Liver (tissue), 9 donors: ENCODE data around the gene ESRRA. TPM values are rescaled to one million over a fixed set of nuclear protein-coding genes. Genes with fewer than 3 reads are reported as not detected.
A peak's percentile ranks its signal among the peaks of the same experiment; 100 is the strongest.

Experiments used
- DNase-seq: peaks from one replicate; pipeline ENCODE4 v3.0.0-alpha.2; 2017; ENCODE audit warnings: low spot score
- H3K27ac ChIP-seq, 2 donors: one replicate each; pipeline ENCODE4 v1.7.0; 2013; ENCODE audit warnings: inconsistent platforms in 2 of 2, low read length in 2 of 2, control low read depth in 1 of 2, low read depth in 1 of 2, mild to moderate bottlenecking in 1 of 2
- H3K27me3 ChIP-seq, 4 donors: one replicate each; pipeline versions ENCODE4 v1.6.1 to v1.7.0; 2013; ENCODE audit warnings: low read length in 3 of 4, inconsistent platforms in 1 of 4, mild to moderate bottlenecking in 1 of 4, moderate library complexity in 1 of 4; ENCODE audit not compliant: control insufficient read depth in 4 of 4, insufficient read depth in 4 of 4
- H3K36me3 ChIP-seq, 4 donors: one replicate each; pipeline versions ENCODE4 v1.6.1 to v1.7.0; 2013; ENCODE audit warnings: low read length in 3 of 4, mild to moderate bottlenecking in 3 of 4, low read depth in 1 of 4, moderate library complexity in 1 of 4; ENCODE audit not compliant: control insufficient read depth in 4 of 4, insufficient read depth in 3 of 4
- H3K4me1 ChIP-seq, 4 donors: one replicate each; pipeline versions ENCODE4 v1.6.1 to v1.7.0; 2013; ENCODE audit warnings: low read length in 3 of 4, mild to moderate bottlenecking in 3 of 4, moderate library complexity in 1 of 4; ENCODE audit not compliant: control insufficient read depth in 4 of 4, insufficient read depth in 4 of 4
- H3K4me3 ChIP-seq, 3 donors: one replicate each; pipeline versions ENCODE4 v1.6.1 to v1.7.0; 2013; ENCODE audit warnings: low read length in 3 of 3, control low read depth in 1 of 3, low read depth in 1 of 3, mild to moderate bottlenecking in 1 of 3
- H3K9ac ChIP-seq, 2 donors: one replicate each; pipeline ENCODE4 v1.7.0; 2013; ENCODE audit warnings: low read length in 2 of 2, mild to moderate bottlenecking in 2 of 2, moderate library complexity in 2 of 2, control low read depth in 1 of 2, low read depth in 1 of 2
- H3K9me3 ChIP-seq, 4 donors: one replicate each; pipeline versions ENCODE4 v1.6.1 to v1.7.0; 2013; ENCODE audit warnings: low read length in 3 of 4; ENCODE audit not compliant: control insufficient read depth in 4 of 4
- EGR1 ChIP-seq, 2 donors: IDR thresholded peaks; 2 replicates each; pipeline ENCODE4 v1.6.1; 2016 to 2018; ENCODE audit warnings: antibody characterized with exemption in 2 of 2, low read depth in 2 of 2
- FOXA1 ChIP-seq: IDR thresholded peaks from 2 replicates; pipeline ENCODE4 v1.6.1; 2016; ENCODE audit warnings: antibody characterized with exemption
- FOXA2 ChIP-seq: IDR thresholded peaks from 2 replicates; pipeline ENCODE4 v1.6.1; 2016; ENCODE audit warnings: antibody characterized with exemption
- GABPA ChIP-seq, 2 donors: IDR thresholded peaks in 1 of 2; conservative IDR thresholded peaks in 1 of 2; 2 replicates each; pipeline ENCODE4 v1.6.1; 2016; ENCODE audit warnings: antibody characterized with exemption in 2 of 2, mild to moderate bottlenecking in 1 of 2, moderate library complexity in 1 of 2
- HNF4G ChIP-seq: IDR thresholded peaks from 2 replicates; pipeline ENCODE4 v1.6.1; 2016; ENCODE audit warnings: antibody characterized with exemption
- JUND ChIP-seq, 2 donors: IDR thresholded peaks; 2 replicates each; pipeline ENCODE4 v1.6.1; 2016; ENCODE audit warnings: antibody characterized with exemption in 2 of 2
- NR2F2 ChIP-seq: IDR thresholded peaks from 2 replicates; pipeline ENCODE4 v1.6.1; 2016; ENCODE audit warnings: antibody characterized with exemption
- RAD21 ChIP-seq, 2 donors: IDR thresholded peaks; 2 replicates each; pipeline ENCODE4 v1.6.1; 2016; ENCODE audit warnings: antibody characterized with exemption in 2 of 2, mild to moderate bottlenecking in 2 of 2
- RXRA ChIP-seq, 2 donors: IDR thresholded peaks; 2 replicates each; pipeline ENCODE4 v1.6.1; 2017 to 2018; ENCODE audit warnings: antibody characterized with exemption in 2 of 2, mild to moderate bottlenecking in 1 of 2
- SP1 ChIP-seq: IDR thresholded peaks from 2 replicates; pipeline ENCODE4 v1.6.1; 2018; ENCODE audit warnings: antibody characterized with exemption, mild to moderate bottlenecking
- TAF1 ChIP-seq: conservative IDR thresholded peaks from 2 replicates; pipeline ENCODE4 v1.6.1; 2016; ENCODE audit warnings: antibody characterized with exemption, mild to moderate bottlenecking
- YY1 ChIP-seq: IDR thresholded peaks from 2 replicates; pipeline ENCODE4 v1.6.1; 2016; ENCODE audit warnings: antibody characterized with exemption, mild to moderate bottlenecking
- WGBS: extraction: QIAGEN DNeasy Blood & Tissue Kit; methylation state at CpG from one replicate; pipeline ENCODE4 v1.1.7; 2013; 5-methylcytosine and 5-hydroxymethylcytosine counted together
- polyA plus RNA-seq, 2 donors: library from polyadenylated mRNA; stranded (reverse) in 1 of 2; unstranded in 1 of 2; fragments of 200-250 nt in 1 of 2; fragments of >200 nt in 1 of 2; fragmentation: Nextera tagmentation in 1 of 2; extraction: Ambion mirVana in 1 of 2; gene quantifications; one replicate each; pipeline versions ENCODE4 v1.2.1 to v1.2.3, GENCODE V29; 2013 to 2015
- total RNA-seq, 2 donors: library from RNA; depleted of rRNA; stranded (reverse); fragments of >200 nt; gene quantifications; one replicate each; pipeline ENCODE4 v1.2.3, GENCODE V29; 2014
- TF ChIP-seq, protein P1 (sequence below): IDR thresholded peaks from 2 replicates; pipeline ENCODE4 v1.6.1; 2016; ENCODE audit warnings: antibody characterized with exemption
- TF ChIP-seq, protein P2 (sequence below): IDR thresholded peaks from 2 replicates; pipeline ENCODE4 v1.6.1; 2016; ENCODE audit warnings: antibody characterized with exemption, mild to moderate bottlenecking
- TF ChIP-seq, protein P3 (sequence below): fragments of 150-350 bp; IDR thresholded peaks from 2 replicates; pipeline ENCODE4 v1.5.1; 2017; ENCODE audit warnings: improper control_type of control experiment, low read depth, low read length; ENCODE audit not compliant: missing input control
- TF ChIP-seq, protein P4 (sequence below): IDR thresholded peaks from 2 replicates; pipeline ENCODE4 v1.6.1; 2016; ENCODE audit warnings: antibody characterized with exemption
- donor health status: healthy.
- donor health status: healthy.
- donor health status: healthy.
- donor health status: healthy.
- donor health status: healthy.

ESRRA gene
- total and polyA plus RNA-seq, 4 donors = 13.9 to 64.8 (median 37.5) TPM

DNA sequence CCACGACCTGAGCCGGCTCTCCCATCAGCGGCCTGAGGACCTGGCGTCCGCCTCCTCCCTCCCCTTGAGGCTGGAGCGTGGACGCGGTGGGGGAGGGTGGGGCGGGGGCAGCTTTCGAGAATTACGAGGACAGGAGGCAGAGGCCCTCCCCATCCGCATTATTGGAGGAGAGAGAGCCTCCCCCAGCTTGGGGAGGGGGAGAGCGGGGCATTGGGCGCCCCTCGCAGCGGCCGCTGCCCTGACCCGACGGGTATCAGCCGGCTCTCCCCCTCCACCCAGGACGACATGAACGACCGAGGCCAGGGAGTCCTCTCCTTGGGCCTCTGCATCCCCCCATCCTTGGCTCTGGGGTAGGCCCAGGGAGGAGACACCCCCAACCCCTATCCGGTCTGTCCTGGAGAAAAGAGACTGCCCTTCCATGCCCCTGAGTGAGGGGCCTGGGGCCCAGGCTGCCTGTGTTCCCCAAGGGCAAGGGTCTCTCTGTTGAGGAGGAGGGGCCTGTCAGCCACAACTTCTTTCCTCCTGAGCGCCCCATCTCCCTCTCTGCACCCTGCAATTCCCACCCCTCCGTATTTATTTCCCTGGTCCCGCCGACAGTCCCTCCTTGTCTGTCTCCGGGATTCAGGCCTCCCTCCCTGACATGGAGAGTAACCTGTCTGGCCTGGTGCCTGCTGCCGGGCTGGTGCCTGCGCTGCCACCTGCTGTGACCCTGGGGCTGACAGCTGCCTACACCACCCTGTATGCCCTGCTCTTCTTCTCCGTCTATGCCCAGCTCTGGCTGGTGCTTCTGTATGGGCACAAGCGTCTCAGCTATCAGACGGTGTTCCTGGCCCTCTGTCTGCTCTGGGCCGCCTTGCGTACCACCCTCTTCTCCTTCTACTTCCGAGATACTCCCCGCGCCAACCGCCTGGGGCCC, 19.2 kb upstream of the ESRRA start:
- Histone ChIP-seq H3K9me3 (no peaks in the 10 kb centered on the region), H3K36me3 (peaks cover 0 to 4% (median 0%) of the 10 kb centered on the region in 4 donors), H3K27ac (peak overlapping the region in 1 of 2 donors; percentile 99), H3K4me1 (peaks cover 2 to 35% (median 23%) of the 10 kb centered on the region in 4 donors), H3K27me3 (peaks cover 0 to 4% (median 0%) of the 10 kb centered on the region in 4 donors), H3K4me3 (peak overlapping the region; percentile 45 to 87 (median 69)), H3K9ac (peak overlapping the region in 1 of 2 donors; percentile 61)
- TF ChIP-seq, protein P1, sequence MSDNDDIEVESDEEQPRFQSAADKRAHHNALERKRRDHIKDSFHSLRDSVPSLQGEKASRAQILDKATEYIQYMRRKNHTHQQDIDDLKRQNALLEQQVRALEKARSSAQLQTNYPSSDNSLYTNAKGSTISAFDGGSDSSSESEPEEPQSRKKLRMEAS = no peak
- no peak for TF ChIP-seq YY1
- TF ChIP-seq RXRA (IDR thresholded peaks at IDR 0.05) = peak; percentile 12 to 28
- DNase-seq = no peak
- WGBS = 24% methylated on average over 40 of the region's 40 CpGs

DNA sequence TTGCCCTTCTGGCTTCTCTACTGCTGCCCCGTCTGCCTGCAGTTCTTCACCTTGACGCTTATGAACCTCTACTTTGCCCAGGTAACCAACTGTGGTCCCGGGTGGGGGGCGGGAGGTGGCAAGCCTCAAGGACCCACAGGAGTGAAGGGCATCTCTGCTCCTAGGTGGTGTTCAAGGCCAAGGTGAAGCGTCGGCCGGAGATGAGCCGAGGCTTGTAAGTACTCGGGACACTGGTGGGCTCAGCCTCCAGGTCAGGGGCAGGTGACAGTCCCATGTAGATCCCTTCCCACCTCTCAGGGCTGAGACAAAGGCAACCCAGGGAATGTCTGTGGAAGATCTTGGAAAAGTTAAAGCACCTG, 18.5 kb upstream of the ESRRA start:
- Histone ChIP-seq H3K4me1 (peaks cover 8 to 41% (median 23%) of the 10 kb centered on the region in 4 donors), H3K36me3 (peaks cover 0 to 4% (median 0%) of the 10 kb centered on the region in 4 donors), H3K9ac (no peak overlapping the region), H3K4me3 (no peak overlapping the region), H3K27me3 (peaks cover 0 to 4% (median 0%) of the 10 kb centered on the region in 4 donors), H3K9me3 (no peaks in the 10 kb centered on the region), H3K27ac (no peak overlapping the region)
- WGBS = 94% methylated on average over 9 of the region's 9 CpGs
- TF ChIP-seq, protein P2, sequence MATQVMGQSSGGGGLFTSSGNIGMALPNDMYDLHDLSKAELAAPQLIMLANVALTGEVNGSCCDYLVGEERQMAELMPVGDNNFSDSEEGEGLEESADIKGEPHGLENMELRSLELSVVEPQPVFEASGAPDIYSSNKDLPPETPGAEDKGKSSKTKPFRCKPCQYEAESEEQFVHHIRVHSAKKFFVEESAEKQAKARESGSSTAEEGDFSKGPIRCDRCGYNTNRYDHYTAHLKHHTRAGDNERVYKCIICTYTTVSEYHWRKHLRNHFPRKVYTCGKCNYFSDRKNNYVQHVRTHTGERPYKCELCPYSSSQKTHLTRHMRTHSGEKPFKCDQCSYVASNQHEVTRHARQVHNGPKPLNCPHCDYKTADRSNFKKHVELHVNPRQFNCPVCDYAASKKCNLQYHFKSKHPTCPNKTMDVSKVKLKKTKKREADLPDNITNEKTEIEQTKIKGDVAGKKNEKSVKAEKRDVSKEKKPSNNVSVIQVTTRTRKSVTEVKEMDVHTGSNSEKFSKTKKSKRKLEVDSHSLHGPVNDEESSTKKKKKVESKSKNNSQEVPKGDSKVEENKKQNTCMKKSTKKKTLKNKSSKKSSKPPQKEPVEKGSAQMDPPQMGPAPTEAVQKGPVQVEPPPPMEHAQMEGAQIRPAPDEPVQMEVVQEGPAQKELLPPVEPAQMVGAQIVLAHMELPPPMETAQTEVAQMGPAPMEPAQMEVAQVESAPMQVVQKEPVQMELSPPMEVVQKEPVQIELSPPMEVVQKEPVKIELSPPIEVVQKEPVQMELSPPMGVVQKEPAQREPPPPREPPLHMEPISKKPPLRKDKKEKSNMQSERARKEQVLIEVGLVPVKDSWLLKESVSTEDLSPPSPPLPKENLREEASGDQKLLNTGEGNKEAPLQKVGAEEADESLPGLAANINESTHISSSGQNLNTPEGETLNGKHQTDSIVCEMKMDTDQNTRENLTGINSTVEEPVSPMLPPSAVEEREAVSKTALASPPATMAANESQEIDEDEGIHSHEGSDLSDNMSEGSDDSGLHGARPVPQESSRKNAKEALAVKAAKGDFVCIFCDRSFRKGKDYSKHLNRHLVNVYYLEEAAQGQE = no peak
- no peak for TF ChIP-seq FOXA2
- no peak for TF ChIP-seq RAD21 (IDR thresholded peaks at IDR 0.05)
- TF ChIP-seq YY1 = no peak
- TF ChIP-seq JUND (IDR thresholded peaks at IDR 0.05) = no peak
- TF ChIP-seq, protein P1 = no peak
- no peak for TF ChIP-seq GABPA (IDR thresholded peaks at IDR 0.05 in 1 of 2, conservative IDR thresholded peaks at IDR 0.05 in 1 of 2)
- no peak for DNase-seq

DNA sequence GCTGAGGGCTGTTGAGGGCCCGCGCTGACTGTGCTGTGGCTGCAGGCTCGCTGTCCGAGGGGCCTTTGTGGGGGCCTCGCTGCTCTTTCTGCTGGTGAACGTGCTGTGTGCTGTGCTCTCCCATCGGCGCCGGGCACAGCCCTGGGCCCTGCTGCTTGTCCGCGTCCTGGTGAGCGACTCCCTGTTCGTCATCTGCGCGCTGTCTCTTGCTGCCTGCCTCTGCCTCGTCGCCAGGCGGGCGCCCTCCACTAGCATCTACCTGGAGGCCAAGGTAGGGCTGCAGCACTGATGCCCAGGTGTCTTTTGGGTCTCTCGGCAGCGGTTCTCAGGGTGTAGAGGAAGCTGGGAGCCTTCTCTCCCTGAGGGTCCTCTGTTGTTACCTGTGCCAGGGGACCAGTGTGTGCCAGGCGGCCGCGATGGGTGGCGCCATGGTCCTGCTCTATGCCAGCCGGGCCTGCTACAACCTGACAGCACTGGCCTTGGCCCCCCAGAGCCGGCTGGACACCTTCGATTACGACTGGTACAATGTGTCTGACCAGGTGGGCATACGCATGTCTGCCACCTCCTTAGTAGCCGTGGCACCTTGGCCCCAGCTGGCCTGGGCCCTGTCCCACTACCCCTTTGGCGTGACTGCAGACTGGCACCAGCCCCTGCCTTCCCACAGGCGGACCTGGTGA, 17.5 kb upstream of the ESRRA start:
- TF ChIP-seq, protein P3, sequence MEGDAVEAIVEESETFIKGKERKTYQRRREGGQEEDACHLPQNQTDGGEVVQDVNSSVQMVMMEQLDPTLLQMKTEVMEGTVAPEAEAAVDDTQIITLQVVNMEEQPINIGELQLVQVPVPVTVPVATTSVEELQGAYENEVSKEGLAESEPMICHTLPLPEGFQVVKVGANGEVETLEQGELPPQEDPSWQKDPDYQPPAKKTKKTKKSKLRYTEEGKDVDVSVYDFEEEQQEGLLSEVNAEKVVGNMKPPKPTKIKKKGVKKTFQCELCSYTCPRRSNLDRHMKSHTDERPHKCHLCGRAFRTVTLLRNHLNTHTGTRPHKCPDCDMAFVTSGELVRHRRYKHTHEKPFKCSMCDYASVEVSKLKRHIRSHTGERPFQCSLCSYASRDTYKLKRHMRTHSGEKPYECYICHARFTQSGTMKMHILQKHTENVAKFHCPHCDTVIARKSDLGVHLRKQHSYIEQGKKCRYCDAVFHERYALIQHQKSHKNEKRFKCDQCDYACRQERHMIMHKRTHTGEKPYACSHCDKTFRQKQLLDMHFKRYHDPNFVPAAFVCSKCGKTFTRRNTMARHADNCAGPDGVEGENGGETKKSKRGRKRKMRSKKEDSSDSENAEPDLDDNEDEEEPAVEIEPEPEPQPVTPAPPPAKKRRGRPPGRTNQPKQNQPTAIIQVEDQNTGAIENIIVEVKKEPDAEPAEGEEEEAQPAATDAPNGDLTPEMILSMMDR = no peak
- no peak for TF ChIP-seq SP1
- no peak for TF ChIP-seq EGR1 (IDR thresholded peaks at IDR 0.05; ENCODE audit: low read depth in 2 of 2)
- TF ChIP-seq, protein P2 = no peak
- no peak for TF ChIP-seq NR2F2
- no peak for TF ChIP-seq JUND (IDR thresholded peaks at IDR 0.05)
- no peak for TF ChIP-seq FOXA1
- no peak for TF ChIP-seq HNF4G
- no peak for TF ChIP-seq TAF1
- TF ChIP-seq, protein P4, sequence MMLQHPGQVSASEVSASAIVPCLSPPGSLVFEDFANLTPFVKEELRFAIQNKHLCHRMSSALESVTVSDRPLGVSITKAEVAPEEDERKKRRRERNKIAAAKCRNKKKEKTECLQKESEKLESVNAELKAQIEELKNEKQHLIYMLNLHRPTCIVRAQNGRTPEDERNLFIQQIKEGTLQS = no peak
- no peak for TF ChIP-seq FOXA2
- Histone ChIP-seq H3K27me3 (peaks cover 0 to 4% (median under 1%) of the 10 kb centered on the region in 4 donors), H3K36me3 (no peaks in the 10 kb centered on the region), H3K9ac (no peak overlapping the region), H3K9me3 (no peaks in the 10 kb centered on the region), H3K4me1 (peaks cover 14 to 51% (median 25%) of the 10 kb centered on the region in 4 donors), H3K4me3 (no peak overlapping the region), H3K27ac (no peak overlapping the region)
- 96% methylated on average over 33 of the region's 33 CpGs for WGBS
- DNase-seq = no peak
